Fibroblast of mammary gland (primary cell): ENCODE measurements around the gene DIP2C.

Experiments used
- DNase-seq: peaks from one replicate; pipeline ENCODE4 v3.0.0-alpha.2; 2010; ENCODE audit warnings: low read depth
- H3K4me3 ChIP-seq: 2 replicates; pipeline ENCODE4 v1.5.1; 2011; ENCODE audit warnings: low read depth, mild to moderate bottlenecking, low read length, moderate library complexity; ENCODE audit not compliant: control insufficient read depth
- TF ChIP-seq, protein P1 (sequence below): conservative IDR thresholded peaks from 2 replicates; pipeline ENCODE4 v1.5.1; 2011; ENCODE audit warnings: low read depth, low read length, inconsistent platforms; ENCODE audit not compliant: control insufficient read depth, insufficient read depth

The DIP2C gene

DNA sequence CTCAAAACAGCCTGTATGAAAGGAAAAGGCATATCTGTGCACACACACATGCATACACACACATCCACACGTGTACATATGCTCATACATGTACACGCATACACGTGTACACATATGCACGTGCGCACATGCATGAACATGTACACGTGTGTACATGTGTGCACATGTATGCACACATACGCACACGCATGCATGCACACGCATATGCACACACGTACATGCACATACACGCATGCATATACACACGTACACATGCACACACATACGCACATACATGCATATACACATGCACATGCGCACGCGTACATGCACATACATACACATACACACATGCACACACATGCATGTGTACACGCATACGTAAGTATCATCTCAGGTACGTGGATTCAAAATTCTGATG, 19.4 kb downstream of the DIP2C start:
- H3K4me3 ChIP-seq: no peak overlapping the region
- no peak for DNase-seq
- TF ChIP-seq, protein P1, sequence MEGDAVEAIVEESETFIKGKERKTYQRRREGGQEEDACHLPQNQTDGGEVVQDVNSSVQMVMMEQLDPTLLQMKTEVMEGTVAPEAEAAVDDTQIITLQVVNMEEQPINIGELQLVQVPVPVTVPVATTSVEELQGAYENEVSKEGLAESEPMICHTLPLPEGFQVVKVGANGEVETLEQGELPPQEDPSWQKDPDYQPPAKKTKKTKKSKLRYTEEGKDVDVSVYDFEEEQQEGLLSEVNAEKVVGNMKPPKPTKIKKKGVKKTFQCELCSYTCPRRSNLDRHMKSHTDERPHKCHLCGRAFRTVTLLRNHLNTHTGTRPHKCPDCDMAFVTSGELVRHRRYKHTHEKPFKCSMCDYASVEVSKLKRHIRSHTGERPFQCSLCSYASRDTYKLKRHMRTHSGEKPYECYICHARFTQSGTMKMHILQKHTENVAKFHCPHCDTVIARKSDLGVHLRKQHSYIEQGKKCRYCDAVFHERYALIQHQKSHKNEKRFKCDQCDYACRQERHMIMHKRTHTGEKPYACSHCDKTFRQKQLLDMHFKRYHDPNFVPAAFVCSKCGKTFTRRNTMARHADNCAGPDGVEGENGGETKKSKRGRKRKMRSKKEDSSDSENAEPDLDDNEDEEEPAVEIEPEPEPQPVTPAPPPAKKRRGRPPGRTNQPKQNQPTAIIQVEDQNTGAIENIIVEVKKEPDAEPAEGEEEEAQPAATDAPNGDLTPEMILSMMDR: no peak

DNA sequence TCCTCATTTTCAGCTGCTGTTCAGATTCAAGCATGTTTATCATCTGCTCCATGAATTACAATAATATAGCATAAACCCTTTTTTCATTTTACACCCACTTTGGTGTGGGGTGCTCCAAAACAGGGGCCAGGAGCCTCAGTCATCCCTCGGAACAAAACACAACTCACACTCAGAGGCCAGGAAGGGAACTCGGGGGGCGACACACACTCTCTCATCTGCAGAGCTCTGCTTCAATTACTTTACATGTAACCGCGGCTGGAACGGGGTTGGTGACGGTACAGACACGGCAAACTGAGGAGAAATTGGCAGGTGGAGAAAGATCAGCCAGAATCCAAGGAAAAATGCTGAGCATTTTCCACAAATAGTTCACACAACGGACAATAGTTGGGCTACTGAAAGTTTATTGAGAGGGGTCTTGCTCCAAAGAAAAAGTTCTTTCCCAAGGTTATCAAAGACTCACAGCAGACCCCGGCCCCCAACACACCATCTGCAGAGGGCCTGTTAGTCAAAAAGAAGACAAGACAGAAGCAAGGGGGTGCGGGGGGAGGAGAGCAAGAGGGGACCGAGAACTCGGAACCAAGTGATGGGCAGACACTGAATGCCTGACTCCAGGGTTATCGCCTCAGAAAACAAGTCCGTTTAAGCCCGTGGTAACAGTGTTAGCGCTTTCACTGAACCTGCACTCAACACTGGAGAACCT, 20.5 kb downstream of the DIP2C start:
- H3K4me3 ChIP-seq: no peak overlapping the region
- TF ChIP-seq, protein P1: no peak
- DNase-seq: no peak

DNA sequence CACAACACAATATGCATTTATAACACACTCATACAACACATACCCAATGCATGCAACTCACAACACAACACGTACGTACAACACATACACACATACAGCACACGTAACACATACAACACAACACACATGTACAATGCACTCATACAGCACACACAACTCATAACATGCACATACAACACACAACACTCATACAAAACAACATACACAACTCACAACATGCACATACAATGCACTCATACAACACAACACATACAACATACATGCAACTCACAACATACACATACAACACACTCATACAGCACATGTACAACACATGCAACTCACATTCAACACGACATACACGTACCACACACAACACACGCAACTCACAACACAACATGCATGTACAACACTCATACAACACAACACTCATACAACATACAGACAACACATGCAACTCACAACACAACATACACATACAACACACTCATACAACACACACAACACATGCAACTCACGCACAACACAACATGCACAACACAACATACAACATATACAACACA, 21.8 kb downstream of the DIP2C start:
- no peak for DNase-seq
- no peak overlapping the region for H3K4me3 ChIP-seq
- TF ChIP-seq, protein P1: no peak

DNA sequence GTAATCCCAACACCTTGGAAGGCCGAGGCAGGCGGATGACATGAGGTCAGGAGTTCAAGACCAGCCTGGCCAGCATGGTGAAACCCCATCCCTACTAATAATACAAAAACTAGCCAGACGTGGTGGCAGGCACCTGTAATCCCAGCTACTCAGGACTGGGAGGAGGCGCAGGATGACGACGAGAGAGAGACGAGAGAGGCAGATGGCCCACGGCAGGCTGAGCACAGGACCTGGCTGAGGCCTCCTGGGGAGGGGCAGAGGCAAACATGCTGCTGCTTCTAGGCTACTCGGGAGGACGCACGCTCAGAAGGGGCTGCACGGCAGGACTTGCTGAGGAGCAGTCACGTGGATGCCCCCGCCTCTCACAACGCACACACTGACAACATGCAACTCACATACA, 22.4 kb downstream of the DIP2C start:
- TF ChIP-seq, protein P1: no peak
- H3K4me3 ChIP-seq: no peak overlapping the region
- DNase-seq: no peak

DNA sequence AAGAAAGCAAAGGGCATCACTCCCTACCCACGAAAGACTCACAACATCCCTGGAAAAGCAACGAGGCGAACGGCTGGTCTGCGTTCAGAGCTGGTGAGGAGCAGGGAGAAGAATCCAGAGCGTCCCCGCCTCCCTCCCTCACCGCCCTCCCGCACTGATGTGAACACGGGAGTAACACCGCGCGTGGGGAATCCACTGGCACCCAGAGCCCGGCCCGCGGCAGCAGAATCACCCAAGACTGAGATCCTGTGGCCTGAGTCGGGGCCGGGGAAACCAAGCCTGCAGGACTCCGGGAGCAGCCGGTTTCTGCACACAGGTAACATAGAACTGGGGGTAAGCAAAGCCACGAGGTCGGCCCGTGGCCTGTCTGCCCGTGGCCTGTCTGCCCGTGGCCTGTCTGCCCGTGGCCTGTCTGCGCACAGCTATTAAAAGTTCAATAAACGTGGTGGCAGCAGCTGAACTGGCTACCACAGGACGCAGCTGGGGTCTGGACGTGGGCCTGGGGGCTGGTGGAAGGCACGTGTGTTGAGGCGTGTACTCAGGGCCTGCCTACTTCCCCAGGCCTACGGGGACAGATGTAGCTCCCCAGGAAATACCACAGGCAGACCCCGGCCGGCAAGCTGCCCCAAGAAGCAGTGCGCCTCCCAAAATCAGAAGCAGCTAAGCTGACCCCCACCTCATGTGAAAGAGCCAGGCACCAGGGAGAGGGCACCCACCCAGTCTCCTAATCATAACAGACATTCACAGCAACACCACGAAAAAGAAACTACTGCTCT, 23.0 kb downstream of the DIP2C start:
- DNase-seq: no peak
- TF ChIP-seq, protein P1: no peak
- H3K4me3 ChIP-seq: peak overlapping the region; percentile 33

DNA sequence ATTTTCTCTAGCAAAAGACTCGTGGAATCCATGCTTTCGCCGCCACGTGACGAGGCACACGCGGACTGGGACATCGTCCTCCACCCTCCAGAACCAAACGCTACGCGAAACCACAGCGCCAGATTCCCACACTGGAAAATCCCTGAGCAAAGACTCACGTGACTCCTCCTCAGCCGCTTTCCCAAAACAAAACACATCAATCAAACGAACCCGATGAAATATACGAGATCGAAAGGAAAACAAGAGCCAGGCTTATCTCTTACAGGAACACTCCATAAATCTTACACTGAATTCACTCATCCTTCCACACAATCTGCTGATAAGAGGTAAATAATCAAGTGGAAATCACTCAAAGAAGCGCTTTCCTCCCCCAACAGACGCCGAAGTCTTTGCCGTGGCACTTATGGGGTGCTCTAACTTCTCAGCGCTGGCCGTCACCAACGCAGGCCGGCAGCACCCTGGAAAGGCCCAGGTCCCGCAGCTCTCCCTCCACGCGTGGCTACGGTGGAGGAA, 23.8 kb downstream of the DIP2C start:
- H3K4me3 ChIP-seq: peak overlapping the region; percentile 33

More for the DNA sequence above, 23.8 kb downstream of the DIP2C start:
- TF ChIP-seq, protein P1: no peak
- peak; percentile 75 for DNase-seq
